ENCODE data around the gene SORCS2. TPM values are rescaled to one million over a fixed set of nuclear protein-coding genes. Genes with fewer than 3 reads are reported as not detected.

The SORCS2 gene
- total and polyA plus RNA-seq, 7 donors: 0.18 to 1.5 (median 0.36) TPM

DNA sequence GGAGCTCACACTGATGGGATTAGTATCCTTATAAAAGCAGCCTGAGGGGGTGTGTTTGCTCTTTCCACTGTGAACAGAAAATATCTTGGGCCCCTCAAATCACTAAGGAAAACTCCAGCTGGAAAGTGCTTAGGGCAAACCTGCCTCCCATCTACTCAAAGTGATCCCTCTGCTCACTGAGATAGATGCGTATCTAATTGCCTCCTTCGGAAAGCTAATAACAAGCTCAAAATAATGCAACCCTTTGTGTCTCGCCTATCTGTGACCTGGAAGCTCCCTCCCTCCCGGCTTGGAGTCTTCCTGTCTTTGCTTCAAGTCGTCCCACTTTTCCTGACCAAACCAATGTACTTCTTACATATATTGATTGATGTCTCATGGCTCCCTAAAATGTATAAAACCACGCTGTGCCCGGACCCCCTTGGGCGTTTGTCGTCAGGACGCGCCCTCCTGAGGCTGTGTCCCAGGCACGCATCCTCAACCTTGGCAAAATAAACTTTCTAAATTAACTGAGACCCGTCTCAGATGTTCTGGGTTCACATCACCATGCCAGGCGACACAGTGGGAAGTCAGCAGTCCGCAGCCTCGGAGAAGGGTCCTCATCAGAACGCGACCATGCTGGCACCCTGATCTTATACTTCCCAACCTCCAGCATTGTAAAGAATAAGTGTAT lies 34.1 kb upstream of the SORCS2 start:
- Histone ChIP-seq H3K4me1 (no peaks in the 10 kb centered on the region), H3K9me3 (no peaks in the 10 kb centered on the region), H3K36me3 (ENCODE audit: insufficient read depth in 1 of 2, low read depth in 1 of 2) (no peaks in the 10 kb centered on the region), H3K27ac (no peak overlapping the region), H3K27me3 (ENCODE audit: insufficient read depth in 3 of 3, low read length in 2 of 3) (peaks cover 0 to 3% (median 0%) of the 10 kb centered on the region in 3 donors), H3K4me3 (no peak overlapping the region)
- no peak for ATAC-seq
- intact Hi-C loops (cut with DNase I): no loop called here
- peak in 1 of 2 donors; percentile 12 for DNase-seq
- TF ChIP-seq CTCF (IDR thresholded peaks at IDR 0.05): no peak
- WGBS, 3 donors: 82 to 87% (median 85%) methylated on average over 18 of the region's 18 CpGs

GRCh38 chr4:7158991-7159390 lies 33.3 kb upstream of the SORCS2 start:
- peak in 1 of 2 donors; percentile 32 for DNase-seq
- H3K4me3 ChIP-seq: no peak overlapping the region
- 79 to 83% (median 80%) methylated on average over 10 of the region's 10 CpGs for WGBS, 3 donors
- intact Hi-C loops (cut with DNase I): no loop called here
- TF ChIP-seq CTCF (IDR thresholded peaks at IDR 0.05): no peak
- H3K9me3 ChIP-seq: no peaks in the 10 kb centered on the region
- H3K27ac ChIP-seq: no peak overlapping the region
- H3K4me1 ChIP-seq: no peaks in the 10 kb centered on the region
- H3K36me3 ChIP-seq (ENCODE audit: insufficient read depth in 1 of 2, low read depth in 1 of 2): no peaks in the 10 kb centered on the region
- H3K27me3 ChIP-seq (ENCODE audit: insufficient read depth in 3 of 3, low read length in 2 of 3): peaks cover 0 to 3% (median 0%) of the 10 kb centered on the region in 3 donors
- ATAC-seq: no peak

DNA sequence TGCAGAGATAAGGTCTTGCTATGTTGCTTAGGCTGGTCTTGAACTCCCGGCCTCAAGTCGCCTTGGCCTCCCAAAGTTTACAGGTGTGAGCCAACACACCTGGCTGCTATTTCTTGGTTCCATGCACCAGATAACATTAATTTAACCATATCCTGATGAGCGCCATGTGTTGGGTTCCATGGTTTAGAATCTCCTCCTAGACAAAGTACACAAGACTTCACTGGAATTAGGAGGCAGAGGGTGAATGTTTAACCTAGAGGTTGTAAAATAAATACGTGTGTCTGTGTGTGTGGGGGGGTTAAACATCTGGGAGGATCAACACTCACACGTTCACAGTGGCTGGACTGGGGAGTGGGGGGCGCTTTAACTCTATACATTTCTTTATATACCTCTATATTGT lies 32.4 kb upstream of the SORCS2 start:
- DNase-seq: no peak
- H3K4me3 ChIP-seq: no peak overlapping the region
- WGBS, 3 donors: 89 to 95% (median 91%) methylated on average over 6 of the region's 6 CpGs
- no peaks in the 10 kb centered on the region for H3K9me3 ChIP-seq
- H3K27me3 ChIP-seq (ENCODE audit: insufficient read depth in 3 of 3, low read length in 2 of 3): peaks cover 0 to 3% (median 0%) of the 10 kb centered on the region in 3 donors
- intact Hi-C loops (cut with DNase I): no loop called here
- no peak overlapping the region for H3K27ac ChIP-seq
- ATAC-seq: no peak
- no peaks in the 10 kb centered on the region for H3K36me3 ChIP-seq (ENCODE audit: insufficient read depth in 1 of 2, low read depth in 1 of 2)
- no peak for TF ChIP-seq CTCF (IDR thresholded peaks at IDR 0.05)
- no peaks in the 10 kb centered on the region for H3K4me1 ChIP-seq

DNA sequence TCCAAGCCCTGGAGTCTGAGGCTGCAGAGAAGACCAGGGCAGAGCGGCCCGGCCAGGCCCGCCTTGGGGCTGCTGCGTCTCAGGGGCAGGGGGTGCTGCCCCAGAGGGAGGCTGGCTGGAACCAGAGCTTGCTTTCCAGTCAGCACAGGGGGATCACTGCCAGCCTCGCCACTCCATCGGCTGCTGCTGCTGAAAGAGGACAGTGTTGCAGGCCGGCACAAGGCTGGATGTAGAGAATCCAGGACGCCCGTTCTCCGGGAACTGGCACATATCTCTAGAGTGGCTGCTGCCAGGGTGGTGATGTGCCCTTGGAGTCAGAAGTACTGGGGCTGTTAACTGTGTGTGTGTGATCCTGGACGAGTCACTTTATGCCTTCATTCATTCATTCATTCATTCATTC lies 31.9 kb upstream of the SORCS2 start:
- intact Hi-C loops (cut with DNase I): no loop called here
- Histone ChIP-seq H3K27me3 (ENCODE audit: insufficient read depth in 3 of 3, low read length in 2 of 3) (peaks cover 0 to 3% (median 0%) of the 10 kb centered on the region in 3 donors), H3K27ac (no peak overlapping the region), H3K36me3 (ENCODE audit: insufficient read depth in 1 of 2, low read depth in 1 of 2) (no peaks in the 10 kb centered on the region), H3K4me1 (no peaks in the 10 kb centered on the region), H3K4me3 (no peak overlapping the region), H3K9me3 (no peaks in the 10 kb centered on the region)
- no peak for TF ChIP-seq CTCF (IDR thresholded peaks at IDR 0.05)
- DNase-seq: no peak
- ATAC-seq: no peak
- 83 to 86% (median 83%) methylated on average over 11 of the region's 11 CpGs for WGBS, 3 donors

All from psoas muscle (tissue), 8 donors.